Measurements from ENCODE around the gene SLC47A1. TPM values are rescaled to one million over a fixed set of nuclear protein-coding genes. Genes with fewer than 3 reads are reported as not detected.

Gene SLC47A1
- total and polyA plus RNA-seq, 2 of the 8 experiments (the other 6 are each of a cell fraction or from before 2014, with no cell fraction given) = 1.5 to 3.6 TPM

- no peak for TF ChIP-seq E2F6 (IDR thresholded peaks at IDR 0.05)
Measured at GRCh38 chr17:19592316-19592715, 58.7 kb downstream of the SLC47A1 start (continued).

Measured in H1 (cell line).